GM10248 (cell line): ENCODE measurements around the gene LENEP.
A peak's percentile ranks its signal among the peaks of the same experiment; 100 is the strongest.

ENCODE experiments used
- CTCF ChIA-PET: fragments of 300-600 bp; sonication (Branson Sonifier 250); formaldehyde crosslinking; extraction: SDS; loops from one replicate; lab custom pipeline; 2021; ENCODE audit warnings: antibody characterized with exemption; lab: Yijun Ruan, JAX
- POLR2A ChIA-PET: fragments of 350-650 bp; sonication (Branson Sonifier 250); formaldehyde crosslinking; extraction: SDS; loops from one replicate; lab custom pipeline; 2020; ENCODE audit warnings: antibody characterized with exemption; lab: Yijun Ruan, JAX
- DNase-seq: peaks from one replicate; pipeline ENCODE4 v3.0.0; 2012; ENCODE audit errors: extremely low spot score
- CTCF ChIP-seq: IDR thresholded peaks from 2 replicates; pipeline ENCODE4 v1.5.1; 2012; ENCODE audit warnings: mild to moderate bottlenecking, low read depth; ENCODE audit errors: extremely low read depth, missing control alignments, control extremely low read depth

Gene LENEP

GRCh38 chr1:154993572-154994268, at the start of gene LENEP:
Gene LENEP, plus strand, starts transcription at chr1:154993586. Its CDS starts 22 bp downstream, at chr1:154993608.
- no peak for DNase-seq
- ChIA-PET POLR2A (interaction anchor here (2.3 kb wide), 1 partner anchor 10 kb away, joined by 9 read pairs; the partner anchor contains the start of gene FLAD1), CTCF (interaction anchor here (0.8 to 13.3 kb wide), 8 partner anchors 11 to 493 kb away, joined by 3 to 175 read pairs (median 4); partner anchors contain the start of genes ADAM15, CKS1B and FLAD1)
- TF ChIP-seq CTCF, result no peak

- peak; percentile 89 for TF ChIP-seq CTCF
- peak; percentile 66 for DNase-seq
- POLR2A ChIA-PET, result interaction anchor here (0.5 to 1.6 kb wide), 3 partner anchors 9 to 18 kb away, joined by 3 to 5 read pairs (median 3); no protein-coding TSS in a partner anchor
- CTCF ChIA-PET, result interaction anchor here (0.5 to 3.3 kb wide), 29 partner anchors 8 to 463 kb away, joined by 3 to 26 read pairs (median 4); partner anchors contain the start of genes ADAM15, KCNN3, PYGO2 and SHC1
Measured at GRCh38 chr1:154943649-154944400, 49.6 kb upstream of the LENEP start.

- ChIA-PET POLR2A (interaction anchor here (0.8 to 1.6 kb wide), 3 partner anchors 8 to 10 kb away, joined by 3 to 5 read pairs (median 3); partner anchors contain the start of gene PMVK), CTCF (interaction anchor here (0.6 to 3.3 kb wide), 29 partner anchors 9 to 464 kb away, joined by 3 to 26 read pairs (median 4); partner anchors contain the start of genes ADAM15, EFNA4, PYGO2 and SHC1)
- DNase-seq, result no peak
- no peak for TF ChIP-seq CTCF
Measured at GRCh38 chr1:154944401-154945159, 48.8 kb upstream of the LENEP start.

GRCh38 chr1:154945160-154945961, 48.0 kb upstream of the LENEP start:
- ChIA-PET POLR2A (interaction anchor here (0.8 to 1.6 kb wide), 4 partner anchors 8 to 75 kb away, joined by 3 to 5 read pairs (median 3); partner anchors contain the start of genes KCNN3 and PMVK), CTCF (interaction anchor here (0.8 to 3.3 kb wide), 14 partner anchors 16 to 465 kb away, joined by 3 to 26 read pairs (median 4); partner anchors contain the start of genes ADAM15, EFNA4, PYGO2 and SHC1)

More at GRCh38 chr1:154945160-154945961, 48.0 kb upstream of the LENEP start:
- TF ChIP-seq CTCF, result no peak
- DNase-seq, result no peak
